AML-193 (cell line): ENCODE measurements around the gene NKD1.
A peak's percentile ranks its signal among the peaks of the same experiment; 100 is the strongest.

Source experiments
- DNase-seq, 2 experiments: peaks; one replicate each; lab custom pipeline; 2025; lab: John Stamatoyannopoulos, UW

Gene NKD1

GRCh38 chr16:50538411-50539052, 9.7 kb upstream of the NKD1 start:
- no peak for DNase-seq

GRCh38 chr16:50539053-50539695, 9.0 kb upstream of the NKD1 start:
- no peak for DNase-seq

- DNase-seq, result no peak
Measured at GRCh38 chr16:50539822-50540710, 8.1 kb upstream of the NKD1 start.

- DNase-seq, result no peak
Measured at GRCh38 chr16:50540711-50541007, 7.5 kb upstream of the NKD1 start.

GRCh38 chr16:50542703-50543102, 5.5 kb upstream of the NKD1 start:
- no peak for DNase-seq

- DNase-seq, result no peak
Measured at GRCh38 chr16:50546125-50546524, 2.1 kb upstream of the NKD1 start.

GRCh38 chr16:50547340-50548124, 664 bp upstream of the NKD1 start:
- peak in 1 of 2 experiments; percentile 29 for DNase-seq

- no peak for DNase-seq
Measured at GRCh38 chr16:50548909-50549560, 839 bp downstream of the NKD1 start.

- no peak for DNase-seq
Measured at GRCh38 chr16:50549561-50549915, 1.3 kb downstream of the NKD1 start.

- DNase-seq, result no peak
Measured at GRCh38 chr16:50550035-50550434, 1.8 kb downstream of the NKD1 start.

GRCh38 chr16:50550866-50551641, 2.9 kb downstream of the NKD1 start:
- DNase-seq, result no peak

GRCh38 chr16:50552476-50553101, 4.4 kb downstream of the NKD1 start:
- DNase-seq, result no peak

- DNase-seq, result no peak
Measured at GRCh38 chr16:50553182-50553710, 5.0 kb downstream of the NKD1 start.

- DNase-seq, result no peak
Measured at GRCh38 chr16:50553731-50554360, 5.7 kb downstream of the NKD1 start.

GRCh38 chr16:50555269-50555875, 7.2 kb downstream of the NKD1 start:
- no peak for DNase-seq

GRCh38 chr16:50555952-50556673, 7.9 kb downstream of the NKD1 start:
- no peak for DNase-seq

GRCh38 chr16:50557046-50557445, 8.8 kb downstream of the NKD1 start:
- no peak for DNase-seq

GRCh38 chr16:50558913-50559312, 10.7 kb downstream of the NKD1 start:
- no peak for DNase-seq

GRCh38 chr16:50559342-50559741, 11.1 kb downstream of the NKD1 start:
- no peak for DNase-seq
